ENCODE data around the gene VWF.

GRCh38 chr12:5976711-5977110 is 147.8 kb downstream of the VWF start:
- no peak for TF ChIP-seq CTCF (optimal IDR thresholded peaks at IDR 0.05 in 1 of 3, IDR thresholded peaks at IDR 0.05 in 1 of 3, conservative IDR thresholded peaks at IDR 0.05 in 1 of 3; ENCODE audit: extremely low read depth in 1 of 3, insufficient read depth in 2 of 3, low read length in 3 of 3)
- TF ChIP-seq EZH2 (IDR thresholded peaks at IDR 0.05; ENCODE audit: low read length): no peak
